ENCODE measurements around the gene ANKRD16. TPM values are rescaled to one million over a fixed set of nuclear protein-coding genes. Genes with fewer than 3 reads are reported as not detected.

Gene ANKRD16
- total RNA-seq, 1 donor from 2014 or later = 5.9 TPM

DNA sequence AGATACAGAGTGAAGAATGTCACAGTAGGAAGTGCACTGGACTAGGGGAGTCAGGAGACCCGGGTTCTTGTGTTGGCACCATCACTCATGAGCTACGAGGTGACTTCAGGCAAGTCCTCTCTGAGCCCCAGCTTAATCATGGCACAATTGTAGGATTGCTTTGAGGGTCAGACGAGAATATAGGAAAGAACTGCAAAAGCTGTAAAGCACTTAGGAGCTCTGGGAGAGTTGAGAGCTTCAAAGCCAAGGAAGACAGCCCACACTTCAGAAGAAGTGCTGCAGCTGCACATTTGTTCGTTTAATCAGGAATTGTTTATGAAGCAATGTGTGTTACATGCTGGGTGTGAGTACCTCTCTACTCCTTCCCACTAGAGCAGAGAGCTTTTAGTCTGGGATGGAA is 4.7 kb upstream of the ANKRD16 start:
- no peaks in the 10 kb centered on the region for H3K27me3 Mint-ChIP-seq (ENCODE audit: insufficient read depth, low read depth)
- H3F3A ChIP-seq (ENCODE audit: low read depth) = peaks cover 16% of the 10 kb centered on the region
- H3K4me1 ChIP-seq = peaks cover 26% of the 10 kb centered on the region
- peaks cover 68% of the 10 kb centered on the region for H4K20me1 ChIP-seq (ENCODE audit: low read depth)
- H3K9ac ChIP-seq = no peak overlapping the region
- H3K79me2 ChIP-seq (ENCODE audit: low read depth) = peaks cover 82% of the 10 kb centered on the region
- no peak overlapping the region for H3K4me3 Mint-ChIP-seq
- no peak overlapping the region for H3K27ac Mint-ChIP-seq
- H3K9me3 Mint-ChIP-seq = no peaks in the 10 kb centered on the region
- H3K4me1 Mint-ChIP-seq = peaks cover 19% of the 10 kb centered on the region
- DNase-seq (ENCODE audit: low spot score) = no peak
- no peaks in the 10 kb centered on the region for H3K27me3 ChIP-seq
- no peak overlapping the region for H3K4me2 ChIP-seq
- H3K36me3 ChIP-seq = no peaks in the 10 kb centered on the region
- H3K36me3 Mint-ChIP-seq = peaks cover 32% of the 10 kb centered on the region
- H3K4me3 ChIP-seq = no peak overlapping the region
- TF ChIP-seq EZH2phosphoT487 (IDR thresholded peaks at IDR 0.05) (no peak), EZH2 (IDR thresholded peaks at IDR 0.05) (no peak)
- TF ChIP-seq, protein P1, sequence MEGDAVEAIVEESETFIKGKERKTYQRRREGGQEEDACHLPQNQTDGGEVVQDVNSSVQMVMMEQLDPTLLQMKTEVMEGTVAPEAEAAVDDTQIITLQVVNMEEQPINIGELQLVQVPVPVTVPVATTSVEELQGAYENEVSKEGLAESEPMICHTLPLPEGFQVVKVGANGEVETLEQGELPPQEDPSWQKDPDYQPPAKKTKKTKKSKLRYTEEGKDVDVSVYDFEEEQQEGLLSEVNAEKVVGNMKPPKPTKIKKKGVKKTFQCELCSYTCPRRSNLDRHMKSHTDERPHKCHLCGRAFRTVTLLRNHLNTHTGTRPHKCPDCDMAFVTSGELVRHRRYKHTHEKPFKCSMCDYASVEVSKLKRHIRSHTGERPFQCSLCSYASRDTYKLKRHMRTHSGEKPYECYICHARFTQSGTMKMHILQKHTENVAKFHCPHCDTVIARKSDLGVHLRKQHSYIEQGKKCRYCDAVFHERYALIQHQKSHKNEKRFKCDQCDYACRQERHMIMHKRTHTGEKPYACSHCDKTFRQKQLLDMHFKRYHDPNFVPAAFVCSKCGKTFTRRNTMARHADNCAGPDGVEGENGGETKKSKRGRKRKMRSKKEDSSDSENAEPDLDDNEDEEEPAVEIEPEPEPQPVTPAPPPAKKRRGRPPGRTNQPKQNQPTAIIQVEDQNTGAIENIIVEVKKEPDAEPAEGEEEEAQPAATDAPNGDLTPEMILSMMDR (IDR thresholded peaks at IDR 0.05) = no peak
- no peak overlapping the region for H2AFZ ChIP-seq (replicated peaks)
- no peaks in the 10 kb centered on the region for H3K9me3 ChIP-seq (ENCODE audit: low read depth)
- H3K27ac ChIP-seq = no peak overlapping the region

DNA sequence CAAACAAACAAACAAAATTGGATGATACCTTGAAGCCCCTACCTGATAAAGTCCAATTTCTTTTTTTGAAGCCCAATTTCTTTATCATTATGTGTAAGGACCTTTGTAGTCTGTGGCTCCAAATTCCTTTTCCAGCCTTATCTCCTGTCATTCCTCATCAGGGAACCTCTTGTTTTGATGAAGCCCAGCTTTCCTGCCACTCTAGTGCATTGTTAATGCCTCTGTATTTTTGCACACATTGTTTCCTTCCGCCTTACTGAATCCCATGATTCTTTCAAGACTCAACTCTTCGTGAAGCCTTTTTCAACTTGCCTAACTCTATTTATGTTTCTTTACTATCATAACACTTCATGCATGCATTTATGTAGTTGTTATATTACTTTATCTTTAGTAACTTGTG is 3.6 kb upstream of the ANKRD16 start:
- no peak for DNase-seq (ENCODE audit: low spot score)
- H3K9me3 Mint-ChIP-seq = no peaks in the 10 kb centered on the region
- H3K4me3 Mint-ChIP-seq = no peak overlapping the region
- Histone ChIP-seq H4K20me1 (ENCODE audit: low read depth) (peaks cover 74% of the 10 kb centered on the region), H3K27me3 (no peaks in the 10 kb centered on the region), H3K4me2 (no peak overlapping the region), H3K4me3 (no peak overlapping the region), H3K9ac (no peak overlapping the region), H3K4me1 (peaks cover 30% of the 10 kb centered on the region), H2AFZ (replicated peaks) (no peak overlapping the region), H3K9me3 (ENCODE audit: low read depth) (no peaks in the 10 kb centered on the region), H3K27ac (no peak overlapping the region), H3K79me2 (ENCODE audit: low read depth) (peaks cover 78% of the 10 kb centered on the region), H3K36me3 (no peaks in the 10 kb centered on the region), H3F3A (ENCODE audit: low read depth) (peaks cover 23% of the 10 kb centered on the region)
- H3K27ac Mint-ChIP-seq = no peak overlapping the region
- TF ChIP-seq EZH2 (IDR thresholded peaks at IDR 0.05) (no peak), EZH2phosphoT487 (IDR thresholded peaks at IDR 0.05) (no peak)
- TF ChIP-seq, protein P1 (IDR thresholded peaks at IDR 0.05) = no peak
- H3K4me1 Mint-ChIP-seq = peaks cover 23% of the 10 kb centered on the region
- H3K27me3 Mint-ChIP-seq (ENCODE audit: insufficient read depth, low read depth) = no peaks in the 10 kb centered on the region
- peaks cover 32% of the 10 kb centered on the region for H3K36me3 Mint-ChIP-seq

DNA sequence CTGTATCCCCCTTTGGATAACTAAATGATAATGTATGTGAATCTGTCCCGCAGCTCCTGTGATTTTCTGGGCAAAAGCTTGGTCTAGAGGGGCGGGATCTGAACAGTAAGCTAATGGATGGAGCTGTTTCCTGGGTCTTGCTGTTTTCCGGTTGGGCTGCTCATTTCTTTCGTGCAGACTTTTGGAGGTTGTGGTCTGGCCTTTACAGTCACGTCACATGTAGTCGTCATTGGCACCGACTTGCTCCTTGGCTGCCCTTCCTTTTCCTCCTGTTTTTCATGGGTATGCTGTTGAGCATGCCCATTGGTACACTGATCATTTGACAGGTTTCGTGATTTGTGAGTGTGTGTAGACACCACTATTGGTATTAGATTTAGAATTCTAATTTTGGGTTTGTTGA is 2.3 kb upstream of the ANKRD16 start:
- H3K27ac Mint-ChIP-seq = no peak overlapping the region
- Histone ChIP-seq H3K4me3 (no peak overlapping the region), H3K27ac (no peak overlapping the region), H3F3A (ENCODE audit: low read depth) (peaks cover 27% of the 10 kb centered on the region), H3K9ac (no peak overlapping the region), H4K20me1 (ENCODE audit: low read depth) (peaks cover 82% of the 10 kb centered on the region), H3K27me3 (no peaks in the 10 kb centered on the region), H3K4me2 (no peak overlapping the region), H2AFZ (replicated peaks) (no peak overlapping the region), H3K79me2 (ENCODE audit: low read depth) (peaks cover 77% of the 10 kb centered on the region), H3K36me3 (no peaks in the 10 kb centered on the region), H3K9me3 (ENCODE audit: low read depth) (no peaks in the 10 kb centered on the region), H3K4me1 (peaks cover 33% of the 10 kb centered on the region)
- H3K4me1 Mint-ChIP-seq = peaks cover 33% of the 10 kb centered on the region
- TF ChIP-seq EZH2 (IDR thresholded peaks at IDR 0.05) = no peak
- TF ChIP-seq, protein P1 (IDR thresholded peaks at IDR 0.05) = no peak
- TF ChIP-seq EZH2phosphoT487 (IDR thresholded peaks at IDR 0.05) = no peak
- peak overlapping the region; percentile 16 for H3K4me3 Mint-ChIP-seq
- H3K27me3 Mint-ChIP-seq (ENCODE audit: insufficient read depth, low read depth) = no peaks in the 10 kb centered on the region
- no peak for DNase-seq (ENCODE audit: low spot score)
- no peaks in the 10 kb centered on the region for H3K9me3 Mint-ChIP-seq
- H3K36me3 Mint-ChIP-seq = peaks cover 28% of the 10 kb centered on the region
